Measurements from ENCODE around the gene XYLT1.

The XYLT1 gene

GRCh38 chr16:17228048-17228707 lies 242.6 kb downstream of the XYLT1 start (continued):
- no peak for TF ChIP-seq ZBTB11 (tag by site-specific recombination; conservative IDR thresholded peaks at IDR 0.05; ENCODE audit: low read depth)
- no peak for TF ChIP-seq ZNF223 (tag by site-specific recombination; IDR thresholded peaks at IDR 0.05)
- no peak for TF ChIP-seq ZNF266 (tag by site-specific recombination; IDR thresholded peaks at IDR 0.05; ENCODE audit: low read depth)
- no peak for TF ChIP-seq GLI2 (tag by site-specific recombination; IDR thresholded peaks at IDR 0.05; ENCODE audit: borderline replicate concordance, low read depth)
- no peak for TF ChIP-seq ZNF610 (tag by site-specific recombination; IDR thresholded peaks at IDR 0.05; ENCODE audit: borderline replicate concordance)
- no peak for TF ChIP-seq YY2 (tag by site-specific recombination; IDR thresholded peaks at IDR 0.05)
- TF ChIP-seq ZNF837 (tag by site-specific recombination; IDR thresholded peaks at IDR 0.05): no peak
- TF ChIP-seq ZBTB1 (tag by site-specific recombination; IDR thresholded peaks at IDR 0.05): no peak
- TF ChIP-seq YY1 (tag by site-specific recombination; IDR thresholded peaks at IDR 0.05): no peak
- no peak for TF ChIP-seq ZNF394 (tag by site-specific recombination; IDR thresholded peaks at IDR 0.05; ENCODE audit: borderline replicate concordance)
- no peak for TF ChIP-seq ZBTB17 (tag by site-specific recombination; IDR thresholded peaks at IDR 0.05)
- no peak for TF ChIP-seq ZNF148 (tag by site-specific recombination; IDR thresholded peaks at IDR 0.05; ENCODE audit: borderline replicate concordance)
- TF ChIP-seq REPIN1 (tag by site-specific recombination; IDR thresholded peaks at IDR 0.05; ENCODE audit: low read depth): no peak
- no peak for TF ChIP-seq ZNF10 (tag by site-specific recombination; IDR thresholded peaks at IDR 0.05)

- H3K27ac ChIP-seq (ENCODE audit: extremely low read depth, low read depth, low read length): no peak overlapping the region
- POLR2A ChIA-PET: no interaction called here
- CTCF ChIA-PET: no interaction called here
- H3K4me1 ChIP-seq (ENCODE audit: control insufficient read depth, insufficient read depth, low read length): no peaks in the 10 kb centered on the region
- TF ChIP-seq ZNF561 (tag by site-specific recombination; IDR thresholded peaks at IDR 0.05; ENCODE audit: borderline replicate concordance) (no peak), KLF17 (tag by site-specific recombination; IDR thresholded peaks at IDR 0.05) (no peak), ZBTB17 (tag by site-specific recombination; IDR thresholded peaks at IDR 0.05) (0 out of 2 replicates have a peak, but pooled peaks have one; percentile 34), ZNF202 (tag by site-specific recombination; IDR thresholded peaks at IDR 0.05; ENCODE audit: borderline replicate concordance) (no peak), ZNF26 (tag by site-specific recombination; IDR thresholded peaks at IDR 0.05) (no peak)
- no peaks in the 10 kb centered on the region for H3K9me3 ChIP-seq (ENCODE audit: control insufficient read depth, insufficient read depth, low read depth, low read length)
- no peak overlapping the region for H3K4me3 ChIP-seq (ENCODE audit: low read depth, low read length)
- no peaks in the 10 kb centered on the region for H3K36me3 ChIP-seq (ENCODE audit: control insufficient read depth in 2 of 2, insufficient read depth in 1 of 2, low read length in 2 of 2)
Measured at GRCh38 chr16:17227278-17227677, 243.5 kb downstream of the XYLT1 start.

All from HEK293 (cell line).